NT2/D1 (cell line): ENCODE results near the gene RAB20.

Source experiments
- YY1 ChIP-seq: IDR thresholded peaks from 2 replicates; pipeline ENCODE4 v1.6.1; 2011; ENCODE audit not compliant: insufficient read length, insufficient read depth
- ZNF274 ChIP-seq: IDR thresholded peaks from 2 replicates; pipeline ENCODE4 v1.6.1; 2011; ENCODE audit warnings: mild to moderate bottlenecking, low read depth, low read length

- no peak for TF ChIP-seq YY1
- TF ChIP-seq ZNF274: no peak
Observed at GRCh38 chr13:110590577-110590976, 29.1 kb upstream of the RAB20 start.
